ENCODE results near the gene MTA2.
A peak's percentile ranks its signal among the peaks of the same experiment; 100 is the strongest.
"Not testable (repeated sequence)": the region's sequence is repeated elsewhere in the genome, so short reads cannot be mapped to it uniquely, and the experiment has no call there.

Gene MTA2

DNA sequence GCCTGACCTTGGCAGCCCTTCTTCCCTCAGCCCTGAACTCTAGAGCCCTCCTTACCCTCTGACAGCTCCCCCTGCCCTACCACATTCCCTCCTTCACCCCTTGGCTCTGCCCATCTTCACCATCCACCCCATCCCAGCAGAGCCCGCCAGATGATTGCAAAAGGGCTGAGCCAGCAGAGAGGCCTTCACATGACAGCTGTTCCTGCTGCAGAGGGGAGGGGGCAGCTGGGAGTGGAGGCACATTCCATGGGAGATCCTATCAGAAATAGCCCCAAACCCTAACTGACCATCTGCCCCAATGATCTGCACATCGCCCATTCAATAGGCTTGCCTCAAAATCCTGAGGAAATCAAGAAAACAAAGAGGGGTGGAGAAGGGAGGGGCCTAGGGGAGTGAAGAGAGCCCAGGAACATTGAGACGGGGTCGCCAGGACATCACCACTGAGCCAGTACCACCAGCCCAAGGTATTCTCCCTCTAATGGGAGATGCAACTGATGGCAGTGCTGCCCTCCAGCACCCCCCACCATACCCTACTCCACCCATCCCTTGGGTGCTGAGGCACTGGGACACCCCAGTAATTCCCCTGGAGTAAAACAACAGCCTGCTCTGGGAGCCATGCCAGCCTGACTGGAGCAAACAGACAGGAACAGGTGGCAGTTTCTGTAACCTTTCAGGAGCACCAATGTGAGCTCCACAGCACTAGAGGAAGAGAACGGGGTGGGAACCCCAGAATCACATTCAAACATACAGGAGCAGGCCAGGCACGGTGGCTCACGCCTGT lies 47.1 kb downstream of the MTA2 start:
- Histone ChIP-seq H3K27me3 (ENCODE audit: insufficient read depth, low read depth, severe bottlenecking) (no peaks in the 10 kb centered on the region), H3K9me3 (ENCODE audit: severe bottlenecking) (no peaks in the 10 kb centered on the region), H3K4me3 (ENCODE audit: low read depth, low read length) (no peak overlapping the region), H3K27ac (peak overlapping the region; percentile 94; the same call in 1 of the 2 replicates), H3K36me3 (peaks cover 36% of the 10 kb centered on the region)
- DNase-seq: no peak
- TF ChIP-seq, protein P1, sequence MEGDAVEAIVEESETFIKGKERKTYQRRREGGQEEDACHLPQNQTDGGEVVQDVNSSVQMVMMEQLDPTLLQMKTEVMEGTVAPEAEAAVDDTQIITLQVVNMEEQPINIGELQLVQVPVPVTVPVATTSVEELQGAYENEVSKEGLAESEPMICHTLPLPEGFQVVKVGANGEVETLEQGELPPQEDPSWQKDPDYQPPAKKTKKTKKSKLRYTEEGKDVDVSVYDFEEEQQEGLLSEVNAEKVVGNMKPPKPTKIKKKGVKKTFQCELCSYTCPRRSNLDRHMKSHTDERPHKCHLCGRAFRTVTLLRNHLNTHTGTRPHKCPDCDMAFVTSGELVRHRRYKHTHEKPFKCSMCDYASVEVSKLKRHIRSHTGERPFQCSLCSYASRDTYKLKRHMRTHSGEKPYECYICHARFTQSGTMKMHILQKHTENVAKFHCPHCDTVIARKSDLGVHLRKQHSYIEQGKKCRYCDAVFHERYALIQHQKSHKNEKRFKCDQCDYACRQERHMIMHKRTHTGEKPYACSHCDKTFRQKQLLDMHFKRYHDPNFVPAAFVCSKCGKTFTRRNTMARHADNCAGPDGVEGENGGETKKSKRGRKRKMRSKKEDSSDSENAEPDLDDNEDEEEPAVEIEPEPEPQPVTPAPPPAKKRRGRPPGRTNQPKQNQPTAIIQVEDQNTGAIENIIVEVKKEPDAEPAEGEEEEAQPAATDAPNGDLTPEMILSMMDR (IDR thresholded peaks at IDR 0.05; ENCODE audit: low read depth, low read length): no peak

DNA sequence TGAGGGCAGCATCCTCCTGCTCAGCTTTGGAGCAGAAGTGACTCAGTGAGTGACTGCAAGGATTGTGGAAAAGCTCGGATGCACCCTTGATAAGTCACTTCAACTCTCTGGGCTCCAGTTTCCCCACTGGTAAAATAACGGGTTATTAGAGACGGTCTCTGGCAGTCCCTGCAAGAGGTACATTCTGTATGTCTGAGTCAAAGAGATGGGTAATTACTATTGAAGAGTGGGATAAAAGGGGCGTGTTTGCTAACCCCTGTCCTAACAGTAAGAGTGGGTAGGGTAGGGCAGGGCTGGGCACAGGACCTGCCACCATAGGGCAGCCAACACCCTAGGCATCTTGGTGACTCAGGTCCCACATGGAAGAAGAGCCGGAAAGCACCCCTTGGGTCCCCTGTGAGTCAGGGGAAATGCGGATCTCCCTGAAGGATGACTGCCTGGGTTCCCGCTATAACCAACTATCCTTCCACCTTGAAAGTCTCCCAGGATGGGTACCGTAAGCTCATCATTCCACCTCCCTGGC lies 47.8 kb downstream of the MTA2 start:
- TF ChIP-seq, protein P1 (IDR thresholded peaks at IDR 0.05; ENCODE audit: low read depth, low read length): no peak
- no peak for DNase-seq
- peak overlapping the region; percentile 94 for H3K27ac ChIP-seq
- no peaks in the 10 kb centered on the region for H3K9me3 ChIP-seq (ENCODE audit: severe bottlenecking)
- no peak overlapping the region for H3K4me3 ChIP-seq (ENCODE audit: low read depth, low read length)
- no peaks in the 10 kb centered on the region for H3K27me3 ChIP-seq (ENCODE audit: insufficient read depth, low read depth, severe bottlenecking)
- peaks cover 29% of the 10 kb centered on the region for H3K36me3 ChIP-seq

DNA sequence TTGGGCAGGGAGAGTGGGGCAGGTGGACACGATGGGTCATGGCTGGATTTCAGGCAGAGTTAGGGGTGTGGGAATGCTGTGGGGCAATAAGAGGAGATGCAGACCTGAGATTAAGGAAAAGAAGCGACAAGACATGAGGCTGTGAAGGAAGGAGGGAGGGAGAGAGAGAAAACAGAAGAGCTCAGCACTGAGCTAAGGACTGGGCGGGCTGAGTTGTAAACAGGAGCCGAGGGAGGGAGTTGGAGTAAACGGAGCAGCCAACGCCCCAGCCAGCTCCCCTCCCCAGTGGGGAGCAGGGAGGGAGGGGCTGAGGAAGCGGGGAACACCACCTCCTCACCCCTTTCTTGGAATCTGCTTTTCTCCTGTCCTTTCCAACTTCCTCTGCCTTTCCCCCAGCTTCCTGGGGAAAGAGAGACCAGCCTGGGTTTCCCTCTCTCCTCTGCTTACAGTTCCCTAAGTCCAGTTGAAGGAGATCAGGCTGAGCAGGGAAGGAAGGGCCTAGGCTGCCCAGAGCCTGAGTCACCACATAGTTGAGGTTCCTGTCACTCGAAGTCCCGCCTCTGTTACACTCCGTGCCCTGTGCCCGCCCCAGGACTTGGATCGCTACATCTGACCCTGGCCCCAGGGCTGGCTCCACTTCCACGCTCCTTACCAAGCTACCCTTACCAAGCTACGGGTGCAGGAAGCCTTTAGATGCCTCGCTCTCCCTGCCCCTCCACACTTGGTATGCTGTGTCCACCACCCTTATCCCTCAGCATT lies 48.4 kb downstream of the MTA2 start:
- Histone ChIP-seq H3K27me3 (ENCODE audit: insufficient read depth, low read depth, severe bottlenecking) (no peaks in the 10 kb centered on the region), H3K36me3 (peaks cover 22% of the 10 kb centered on the region), H3K27ac (peak overlapping the region; percentile 94), H3K4me3 (ENCODE audit: low read depth, low read length) (peak overlapping the region; percentile 28), H3K9me3 (ENCODE audit: severe bottlenecking) (no peaks in the 10 kb centered on the region)
- DNase-seq: peak; percentile 74
- TF ChIP-seq, protein P1 (IDR thresholded peaks at IDR 0.05; ENCODE audit: low read depth, low read length): no peak

DNA sequence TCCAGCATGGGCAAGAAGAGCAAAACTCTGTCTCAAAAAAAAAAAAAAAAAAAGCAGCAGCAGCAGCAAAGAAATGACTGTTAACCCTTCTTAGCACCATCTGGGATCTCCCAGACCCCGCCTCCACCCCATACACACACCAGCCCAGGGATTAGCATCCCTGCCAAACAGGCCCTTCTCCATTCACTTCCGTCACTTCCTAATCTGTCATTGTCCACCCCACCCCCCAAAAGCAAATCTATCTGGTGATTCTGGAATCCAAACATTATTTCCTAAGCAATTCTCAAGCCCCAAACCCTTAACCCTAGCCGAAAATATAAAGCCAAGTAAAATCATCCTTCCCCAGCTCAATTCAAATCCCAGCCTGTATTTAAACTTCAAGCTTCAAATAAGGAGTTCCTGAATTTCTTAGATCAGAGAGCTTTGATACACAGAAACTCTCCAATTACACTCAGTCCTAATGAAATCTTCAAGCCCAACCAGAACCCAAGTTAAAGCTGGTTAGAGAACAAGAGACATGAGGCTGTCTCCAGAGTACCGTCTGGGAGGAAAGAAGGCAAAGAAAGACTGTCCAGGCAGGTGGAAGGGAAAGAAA lies 49.1 kb downstream of the MTA2 start:
- H3K27ac ChIP-seq: peak overlapping the region; percentile 94
- H3K27me3 ChIP-seq (ENCODE audit: insufficient read depth, low read depth, severe bottlenecking): no peaks in the 10 kb centered on the region
- H3K36me3 ChIP-seq: peaks cover 16% of the 10 kb centered on the region
- DNase-seq: peak; percentile 89
- no peaks in the 10 kb centered on the region for H3K9me3 ChIP-seq (ENCODE audit: severe bottlenecking)
- peak overlapping the region; percentile 28 for H3K4me3 ChIP-seq (ENCODE audit: low read depth, low read length)
- TF ChIP-seq, protein P1 (IDR thresholded peaks at IDR 0.05; ENCODE audit: low read depth, low read length): no peak

DNA sequence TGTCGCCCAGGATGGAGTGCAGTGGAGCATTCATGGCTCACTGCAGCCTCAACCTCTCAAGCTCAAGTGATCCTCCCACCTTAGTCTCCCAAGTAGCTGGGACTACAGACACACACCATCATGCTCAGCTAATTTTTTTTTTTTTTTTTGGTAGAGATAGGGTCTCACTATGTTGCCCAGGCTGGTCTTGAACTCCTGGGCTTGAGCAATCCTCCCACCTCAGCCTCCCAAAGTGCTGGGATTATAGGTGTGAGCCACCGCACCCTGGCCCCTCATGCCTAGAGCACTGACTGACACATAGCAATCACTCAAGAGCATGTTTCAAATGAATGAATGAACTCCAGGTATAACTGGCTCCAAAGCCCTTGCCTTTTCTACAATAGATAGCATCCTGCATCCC lies 51.2 kb downstream of the MTA2 start:
- H3K27me3 ChIP-seq (ENCODE audit: insufficient read depth, low read depth, severe bottlenecking): peaks cover 11% of the 10 kb centered on the region
- not testable (repeated sequence) for DNase-seq; H3K4me3 ChIP-seq (ENCODE audit: low read depth, low read length); H3K36me3 ChIP-seq; H3K9me3 ChIP-seq (ENCODE audit: severe bottlenecking); H3K27ac ChIP-seq

All from WERI-Rb-1 (cell line).